ENCODE results near the gene RALGDS.
"Not testable (repeated sequence)": the region's sequence is repeated elsewhere in the genome, so short reads cannot be mapped to it uniquely, and the experiment has no call there.

DNA sequence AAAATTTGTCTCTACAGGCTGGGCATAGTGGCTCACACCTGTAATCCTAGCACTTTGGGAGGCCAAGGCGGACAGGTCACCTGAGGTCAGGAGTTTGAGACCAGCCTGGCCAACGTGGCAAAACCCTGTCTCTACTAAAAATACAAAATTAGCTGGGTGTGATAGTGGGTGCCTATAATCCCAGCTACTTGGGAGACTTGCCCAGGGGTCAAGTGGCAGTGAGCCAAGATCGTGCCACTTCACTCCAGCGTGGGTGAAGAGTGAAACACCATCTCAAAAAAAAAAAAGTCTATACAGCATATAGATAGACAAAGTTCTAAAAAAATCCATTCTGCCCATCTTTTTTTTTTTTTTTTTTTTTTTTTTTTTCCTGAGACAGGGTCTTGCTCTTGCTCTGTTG is 26.7 kb downstream of the RALGDS start:
- TF ChIP-seq, protein P1, sequence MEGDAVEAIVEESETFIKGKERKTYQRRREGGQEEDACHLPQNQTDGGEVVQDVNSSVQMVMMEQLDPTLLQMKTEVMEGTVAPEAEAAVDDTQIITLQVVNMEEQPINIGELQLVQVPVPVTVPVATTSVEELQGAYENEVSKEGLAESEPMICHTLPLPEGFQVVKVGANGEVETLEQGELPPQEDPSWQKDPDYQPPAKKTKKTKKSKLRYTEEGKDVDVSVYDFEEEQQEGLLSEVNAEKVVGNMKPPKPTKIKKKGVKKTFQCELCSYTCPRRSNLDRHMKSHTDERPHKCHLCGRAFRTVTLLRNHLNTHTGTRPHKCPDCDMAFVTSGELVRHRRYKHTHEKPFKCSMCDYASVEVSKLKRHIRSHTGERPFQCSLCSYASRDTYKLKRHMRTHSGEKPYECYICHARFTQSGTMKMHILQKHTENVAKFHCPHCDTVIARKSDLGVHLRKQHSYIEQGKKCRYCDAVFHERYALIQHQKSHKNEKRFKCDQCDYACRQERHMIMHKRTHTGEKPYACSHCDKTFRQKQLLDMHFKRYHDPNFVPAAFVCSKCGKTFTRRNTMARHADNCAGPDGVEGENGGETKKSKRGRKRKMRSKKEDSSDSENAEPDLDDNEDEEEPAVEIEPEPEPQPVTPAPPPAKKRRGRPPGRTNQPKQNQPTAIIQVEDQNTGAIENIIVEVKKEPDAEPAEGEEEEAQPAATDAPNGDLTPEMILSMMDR (IDR thresholded peaks at IDR 0.05), result not testable (repeated sequence)
- TF ChIP-seq POLR2A (IDR thresholded peaks at IDR 0.05), result not testable (repeated sequence)
